Bone marrow (tissue), 2 donors: Measurements from ENCODE around the gene RBM33.
A peak's percentile ranks its signal among the peaks of the same experiment; 100 is the strongest.
"Not testable (repeated sequence)": the region's sequence is repeated elsewhere in the genome, so short reads cannot be mapped to it uniquely, and the experiment has no call there.

ENCODE experiments used
- DNase-seq, 2 donors: peaks; one replicate each; lab custom pipeline; 2025; lab: John Stamatoyannopoulos, UW

Gene RBM33, protein sequence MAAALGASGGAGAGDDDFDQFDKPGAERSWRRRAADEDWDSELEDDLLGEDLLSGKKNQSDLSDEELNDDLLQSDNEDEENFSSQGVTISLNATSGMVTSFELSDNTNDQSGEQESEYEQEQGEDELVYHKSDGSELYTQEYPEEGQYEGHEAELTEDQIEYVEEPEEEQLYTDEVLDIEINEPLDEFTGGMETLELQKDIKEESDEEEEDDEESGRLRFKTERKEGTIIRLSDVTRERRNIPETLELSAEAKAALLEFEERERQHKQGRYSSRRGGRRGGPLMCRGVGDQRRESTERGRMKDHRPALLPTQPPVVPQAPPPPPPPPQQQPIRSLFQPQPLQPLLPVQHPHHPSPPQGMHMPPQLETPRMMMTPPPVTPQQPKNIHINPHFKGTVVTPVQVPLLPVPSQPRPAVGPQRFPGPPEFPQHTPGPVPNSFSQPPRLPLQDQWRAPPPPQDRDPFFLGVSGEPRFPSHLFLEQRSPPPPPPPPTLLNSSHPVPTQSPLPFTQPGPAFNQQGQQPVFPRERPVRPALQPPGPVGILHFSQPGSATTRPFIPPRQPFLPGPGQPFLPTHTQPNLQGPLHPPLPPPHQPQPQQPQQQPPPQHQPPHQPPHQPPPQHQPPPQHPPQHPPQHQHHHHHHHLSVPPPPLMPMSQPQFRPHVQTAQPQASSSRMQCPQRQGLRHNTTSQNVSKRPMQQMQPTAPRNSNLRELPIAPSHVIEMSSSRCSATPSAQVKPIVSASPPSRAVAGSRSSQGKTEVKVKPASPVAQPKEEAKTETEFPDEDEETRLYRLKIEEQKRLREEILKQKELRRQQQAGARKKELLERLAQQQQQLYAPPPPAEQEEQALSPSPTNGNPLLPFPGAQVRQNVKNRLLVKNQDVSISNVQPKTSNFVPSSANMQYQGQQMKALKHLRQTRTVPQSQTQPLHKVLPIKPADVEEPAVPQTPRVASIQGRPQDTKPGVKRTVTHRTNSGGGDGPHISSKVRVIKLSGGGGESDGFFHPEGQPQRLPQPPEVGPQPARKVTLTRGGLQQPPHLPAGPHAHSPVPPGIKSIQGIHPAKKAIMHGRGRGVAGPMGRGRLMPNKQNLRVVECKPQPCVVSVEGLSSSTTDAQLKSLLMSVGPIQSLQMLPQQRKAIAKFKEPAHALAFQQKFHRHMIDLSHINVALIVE

DNA sequence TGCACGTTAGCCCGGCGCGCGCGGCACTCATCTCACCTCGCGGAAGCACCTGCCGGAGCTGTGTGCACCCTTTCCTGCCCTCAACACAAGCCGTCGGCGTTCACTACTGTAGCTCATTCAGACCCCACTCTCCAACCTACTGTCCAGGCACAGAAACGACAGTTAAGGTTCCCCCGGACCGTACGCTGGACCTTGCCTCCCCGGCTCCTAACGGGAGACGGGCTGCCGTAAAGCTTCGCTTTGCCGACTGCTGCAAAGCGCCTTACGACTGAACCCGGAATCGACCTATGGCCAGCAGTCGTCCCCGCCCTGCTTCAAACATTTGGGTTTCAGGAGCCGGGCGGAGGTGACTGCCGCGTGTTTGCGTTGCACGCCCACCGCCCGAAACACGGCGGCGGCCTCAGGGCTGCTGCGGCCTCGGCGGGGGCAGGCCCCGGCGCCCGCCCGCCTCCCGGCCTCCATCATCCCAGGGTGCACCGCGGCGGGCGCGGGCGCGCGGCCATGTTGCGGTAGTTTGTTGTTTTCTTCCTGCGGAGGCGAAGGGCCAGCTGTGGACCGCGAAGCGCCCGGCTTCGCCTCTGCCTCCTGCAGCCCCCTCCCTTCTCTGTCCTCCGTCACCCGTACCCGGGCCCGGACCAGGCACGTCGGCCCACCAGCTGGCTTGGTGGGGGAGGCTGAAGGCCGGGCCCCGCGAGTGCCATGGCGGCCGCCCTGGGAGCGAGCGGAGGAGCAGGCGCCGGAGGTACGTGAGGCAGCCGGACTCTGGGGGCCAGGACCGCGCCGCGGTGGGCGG, at the start of gene RBM33:
Gene RBM33, plus strand, starts transcription at position 484 of the 793 bp plus-strand sequence. Its CDS starts 216 bp downstream, at position 700.
- DNase-seq = peak; percentile 45 to 89

GRCh38 chr7:155594961-155595366, 49.5 kb upstream of the RBM33 start:
- DNase-seq = no peak

DNA sequence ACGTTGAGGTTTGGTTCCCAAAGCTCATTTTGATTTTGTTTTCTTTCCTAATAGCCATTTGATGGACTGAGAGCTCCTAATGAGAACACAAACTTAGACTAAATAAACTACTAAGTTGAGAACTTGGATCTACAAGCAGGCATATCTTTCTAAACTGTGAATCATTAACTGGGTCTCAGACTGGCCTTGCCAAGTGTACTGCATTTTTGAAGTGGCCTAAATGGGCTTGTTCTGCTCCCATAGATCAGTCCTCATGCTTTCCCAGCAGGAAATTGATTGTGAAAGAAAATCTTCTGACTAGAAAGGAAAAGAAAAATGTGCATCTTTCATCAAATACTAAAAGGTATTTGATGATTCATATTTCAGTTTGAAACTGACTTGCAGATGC, 46.7 kb upstream of the RBM33 start:
- no peak for DNase-seq

- DNase-seq = peak; percentile 42 to 53
Observed at GRCh38 chr7:155598810-155599210, 45.7 kb upstream of the RBM33 start.

GRCh38 chr7:155602156-155602555, 42.3 kb upstream of the RBM33 start:
- DNase-seq = no peak

GRCh38 chr7:155602750-155603149, 41.7 kb upstream of the RBM33 start:
- DNase-seq = no peak

GRCh38 chr7:155603205-155603857, 41.1 kb upstream of the RBM33 start:
- no peak for DNase-seq

DNA sequence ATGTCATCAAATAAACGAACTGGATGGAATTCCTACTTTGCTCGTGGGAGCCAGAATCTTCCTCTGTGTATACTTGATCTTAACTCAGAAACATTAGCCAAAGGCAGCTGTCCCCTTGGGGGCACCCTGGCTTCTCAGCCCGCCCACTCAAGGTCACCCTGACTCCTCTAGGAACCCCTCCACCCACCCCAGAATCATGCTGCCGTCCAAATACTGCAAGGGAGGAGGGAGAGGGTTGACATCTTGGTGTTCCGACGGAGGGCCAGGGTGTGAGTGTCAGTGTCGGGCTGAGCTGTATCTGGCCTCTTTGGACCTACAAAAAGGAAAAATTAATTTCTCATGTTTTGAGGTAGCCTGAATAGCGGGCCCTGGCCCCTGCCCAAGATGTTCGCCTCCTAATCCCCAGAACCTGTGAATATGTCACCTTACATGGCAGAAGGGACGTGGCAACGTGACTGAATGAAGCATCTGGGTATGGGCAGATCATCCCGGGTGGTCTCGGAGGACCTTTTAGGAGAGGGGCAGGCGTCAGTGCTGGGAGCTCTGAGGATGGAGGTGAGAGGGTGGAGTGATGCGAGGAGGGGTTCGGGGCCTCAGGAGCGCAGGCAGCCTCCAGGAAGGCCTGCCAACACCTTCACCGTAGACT, 40.5 kb upstream of the RBM33 start:
- DNase-seq = no peak

- DNase-seq = no peak
Observed at GRCh38 chr7:155604504-155604997, 39.9 kb upstream of the RBM33 start.

DNA sequence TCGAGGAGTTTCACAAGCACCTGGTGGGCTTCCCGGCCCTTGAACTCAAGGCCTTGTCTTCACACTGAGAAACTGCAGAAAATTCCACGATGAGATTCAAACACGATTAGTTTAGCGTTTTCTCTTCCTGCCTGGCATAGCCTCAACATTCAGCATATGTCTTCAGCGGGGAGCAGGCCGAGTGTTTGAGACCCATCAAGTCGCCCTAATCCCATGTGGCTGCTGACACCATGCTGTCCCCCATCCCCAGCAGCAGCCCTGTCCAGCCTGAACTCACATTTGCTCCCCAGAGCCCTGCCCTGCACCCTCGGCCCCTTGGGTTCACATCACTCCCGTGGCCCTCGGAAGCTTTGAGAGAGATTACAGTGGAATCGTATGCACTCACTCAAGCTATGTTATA, 35.3 kb upstream of the RBM33 start:
- DNase-seq = no peak

DNA sequence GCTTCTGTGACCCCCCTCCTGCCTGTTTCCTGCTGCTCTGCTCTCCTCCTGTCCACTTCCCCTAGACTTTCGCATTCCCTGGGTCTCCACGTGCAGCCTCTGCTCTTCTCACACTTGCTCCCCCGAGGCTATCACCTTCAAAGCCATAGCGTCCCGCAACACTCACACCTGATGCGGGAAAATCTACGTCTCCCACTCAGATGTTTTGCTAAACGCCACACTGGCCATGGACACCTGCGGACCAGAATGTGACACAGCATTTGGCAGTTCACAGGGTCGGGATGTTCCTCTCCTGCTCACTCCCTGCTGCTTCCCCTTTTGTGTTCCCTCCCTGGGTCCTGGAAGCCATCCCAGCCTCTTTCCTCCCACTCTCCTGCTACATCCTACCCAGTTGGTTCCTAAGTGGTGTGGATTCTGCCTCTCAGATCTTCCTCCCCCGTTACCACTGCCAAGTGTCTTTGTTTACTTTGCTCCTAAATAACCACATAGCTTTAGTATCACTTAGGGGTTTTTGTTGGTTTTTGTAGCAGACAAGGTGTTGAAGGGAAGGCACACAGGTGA, 33.7 kb upstream of the RBM33 start:
- no peak for DNase-seq

- DNase-seq = no peak
Observed at GRCh38 chr7:155611808-155612447, 32.5 kb upstream of the RBM33 start.

- DNase-seq = no peak
Observed at GRCh38 chr7:155612658-155613057, 31.8 kb upstream of the RBM33 start.

DNA sequence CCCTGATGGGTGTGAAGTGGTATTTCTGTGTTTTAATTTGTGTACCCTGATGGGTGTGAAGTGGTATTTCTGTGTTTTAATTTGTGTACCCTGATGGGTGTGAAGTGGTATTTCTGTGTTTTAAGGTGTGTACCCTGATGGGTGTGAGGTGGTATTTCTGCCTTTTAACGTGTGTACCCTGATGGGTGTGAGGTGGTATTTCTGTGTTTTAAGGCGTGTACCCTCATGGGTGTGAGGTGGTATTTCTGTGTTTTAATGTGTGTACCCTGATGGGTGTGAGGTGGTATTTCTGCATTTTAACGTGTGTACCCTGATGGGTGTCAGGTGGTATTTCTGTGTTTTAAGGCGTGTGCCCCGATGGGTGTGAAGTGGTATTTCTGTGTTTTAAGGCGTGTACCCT, 29.4 kb upstream of the RBM33 start:
- DNase-seq = not testable (repeated sequence)

DNA sequence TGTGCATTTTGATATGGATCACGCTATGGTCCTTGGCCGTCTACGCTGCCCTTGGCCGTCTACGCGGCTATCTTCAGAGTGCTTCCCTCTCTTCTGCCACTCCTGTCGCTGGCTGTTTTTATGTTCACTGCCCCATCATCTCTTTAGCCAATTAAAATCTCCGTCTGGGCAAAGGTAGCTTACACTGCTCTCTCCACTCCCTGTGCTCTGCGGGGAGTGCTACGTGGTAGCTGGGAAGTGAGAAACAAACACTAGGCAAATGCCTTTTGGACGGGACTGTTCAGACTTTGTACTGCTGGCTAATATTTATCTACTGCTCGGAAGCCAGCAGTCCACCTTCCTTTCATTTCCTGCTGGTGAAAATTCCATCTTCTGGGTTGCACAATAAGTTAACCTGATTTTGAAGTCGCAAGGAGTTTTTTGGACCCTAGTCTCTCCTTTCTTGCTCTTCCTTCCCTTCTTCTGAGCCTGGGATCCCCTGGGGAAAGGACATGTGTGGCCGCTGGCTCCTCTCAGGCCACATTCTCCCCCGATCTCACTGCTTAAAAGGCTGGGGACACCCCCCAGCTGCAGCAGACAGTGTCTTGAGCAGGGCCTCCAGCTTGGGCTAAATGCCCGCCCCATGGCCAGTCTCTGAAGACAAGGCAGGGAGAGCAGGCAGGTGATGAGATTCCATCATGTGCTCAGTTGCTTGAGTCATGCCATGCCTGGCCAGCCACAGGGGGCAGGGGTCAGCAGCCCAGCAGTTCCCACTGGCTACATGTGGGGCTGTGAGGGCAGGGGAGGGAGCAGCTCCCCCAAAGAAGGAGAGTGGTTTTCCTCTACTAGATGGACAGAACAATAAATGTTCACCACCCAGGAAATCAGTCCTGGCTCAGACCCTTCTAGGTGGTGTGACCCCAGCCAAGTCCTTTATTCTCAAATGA, 25.5 kb upstream of the RBM33 start:
- no peak for DNase-seq

DNA sequence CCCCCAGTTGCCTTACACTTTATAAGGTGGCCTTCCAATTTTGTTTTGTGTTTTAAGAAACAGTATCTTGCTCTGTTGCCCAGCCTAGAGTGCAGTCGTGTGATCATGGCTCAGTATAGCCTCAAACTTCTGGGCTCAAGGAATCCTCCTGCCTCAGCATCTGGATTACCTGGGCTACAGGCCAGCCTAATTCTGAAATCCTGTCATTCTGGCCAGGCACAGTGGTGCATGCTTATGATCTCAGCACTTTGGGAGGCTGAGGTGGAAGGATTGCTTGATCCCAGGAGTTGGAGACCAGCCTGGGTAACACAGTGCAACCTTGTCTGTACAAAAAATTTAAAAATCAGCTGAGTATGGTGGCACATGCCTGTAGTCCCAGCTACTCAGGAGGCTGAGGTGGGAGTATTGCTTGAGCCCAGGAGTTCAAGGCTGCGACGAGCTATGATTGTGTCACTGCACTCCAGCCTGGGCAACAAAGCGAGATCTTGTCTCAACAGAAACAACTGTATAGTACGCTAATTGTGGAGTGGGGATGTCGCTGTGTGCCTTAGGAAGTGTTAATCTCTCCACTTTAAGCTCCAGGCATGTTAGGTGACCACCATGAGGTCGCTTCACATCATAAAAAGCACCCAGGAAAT, 24.7 kb upstream of the RBM33 start:
- no peak for DNase-seq

- no peak for DNase-seq
Observed at GRCh38 chr7:155620497-155620896, 24.0 kb upstream of the RBM33 start.

- no peak for DNase-seq
Observed at GRCh38 chr7:155621418-155621980, 23.0 kb upstream of the RBM33 start.
